Measurements from ENCODE around the gene PKD1.

PKD1 gene

DNA sequence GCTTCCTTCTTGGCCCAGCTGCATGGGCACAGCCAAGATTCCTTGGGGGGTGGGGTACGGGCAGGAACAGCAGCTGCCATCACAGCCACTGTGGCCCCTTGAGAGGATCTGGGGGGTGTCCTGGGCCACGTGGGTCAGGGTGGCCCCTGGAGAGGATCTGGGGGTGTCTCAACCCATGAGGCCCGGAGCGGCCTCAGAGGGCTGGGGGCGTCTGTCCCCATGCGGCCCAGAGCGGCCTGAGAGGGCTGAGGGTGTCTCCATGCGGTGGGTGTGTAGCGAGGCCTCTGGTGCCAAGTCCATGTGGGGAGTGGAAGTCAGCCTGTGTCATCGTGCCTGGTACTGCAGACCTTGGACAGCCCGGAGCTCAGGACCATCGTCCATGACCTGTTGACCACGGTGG is 74.2 kb downstream of the PKD1 start:
- DNase-seq (ENCODE audit: extremely low spot score, insufficient read length, low read depth), result no peak
- no peak for FAIRE-seq

DNA sequence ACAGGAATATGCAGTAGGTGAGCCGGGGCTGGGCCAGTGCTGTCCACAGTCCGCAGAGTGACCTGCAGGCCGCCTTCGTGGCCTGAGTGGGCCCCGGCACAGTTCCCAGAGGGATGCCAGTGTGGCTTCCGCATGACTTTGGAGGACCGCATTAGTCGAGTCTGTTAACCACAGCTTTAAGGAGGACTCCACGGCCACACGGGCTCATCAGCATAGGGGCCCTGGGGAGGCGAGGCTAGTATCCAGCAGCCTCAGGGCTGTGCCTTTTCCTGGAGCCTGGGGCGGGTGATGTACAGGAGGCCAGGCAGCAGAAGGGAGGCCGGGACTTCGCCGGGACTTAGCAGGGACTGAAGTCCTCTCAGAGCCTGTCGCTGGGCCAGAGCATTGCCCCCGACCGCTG is 74.7 kb downstream of the PKD1 start:
- DNase-seq (ENCODE audit: extremely low spot score, insufficient read length, low read depth) (no peak), FAIRE-seq (no peak)

DNA sequence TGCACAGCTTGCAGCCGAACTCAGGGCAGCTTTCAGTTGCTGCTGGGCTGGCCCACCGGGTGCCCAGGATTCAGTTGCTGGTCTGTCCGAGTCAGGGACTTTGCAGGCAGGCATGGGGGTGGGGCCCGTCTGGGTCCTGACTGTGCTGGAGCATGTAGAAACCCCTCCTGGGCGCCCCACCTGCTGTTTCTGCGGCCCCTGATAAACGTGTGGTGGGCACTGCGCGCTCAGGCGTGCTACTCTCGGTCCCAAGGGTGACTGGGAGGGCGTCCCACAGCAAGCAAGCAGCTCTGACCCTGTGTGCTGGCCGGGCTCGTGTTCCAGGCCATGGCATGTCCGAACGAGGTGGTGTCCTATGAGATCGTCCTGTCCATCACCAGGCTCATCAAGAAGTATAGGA is 75.4 kb downstream of the PKD1 start:
- no peak for FAIRE-seq

DNA sequence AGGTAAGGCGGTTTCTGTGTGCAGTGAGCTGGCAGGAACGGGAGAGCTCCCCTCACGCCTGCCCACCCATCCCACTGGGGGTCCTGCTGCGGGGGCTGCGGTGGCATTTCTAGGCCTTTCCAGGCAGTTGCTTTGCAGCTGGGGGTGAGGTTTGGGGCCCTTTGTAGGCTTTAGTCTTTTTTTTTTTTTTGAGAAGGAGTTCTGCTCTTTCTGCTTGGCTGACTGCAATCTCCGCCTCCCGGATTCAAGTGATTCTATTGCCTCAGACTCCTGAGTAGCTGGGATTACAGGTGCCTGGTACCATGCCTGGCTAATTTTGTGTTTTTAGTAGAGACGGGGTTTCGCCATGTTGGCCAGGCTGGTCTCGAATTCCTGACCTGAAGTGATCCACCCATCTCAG is 76.8 kb downstream of the PKD1 start:
- DNase-seq (ENCODE audit: extremely low spot score, insufficient read length, low read depth) (no peak), FAIRE-seq (no peak)

More for the DNA sequence above, 75.4 kb downstream of the PKD1 start:
- DNase-seq (ENCODE audit: extremely low spot score, insufficient read length, low read depth), result no peak

DNA sequence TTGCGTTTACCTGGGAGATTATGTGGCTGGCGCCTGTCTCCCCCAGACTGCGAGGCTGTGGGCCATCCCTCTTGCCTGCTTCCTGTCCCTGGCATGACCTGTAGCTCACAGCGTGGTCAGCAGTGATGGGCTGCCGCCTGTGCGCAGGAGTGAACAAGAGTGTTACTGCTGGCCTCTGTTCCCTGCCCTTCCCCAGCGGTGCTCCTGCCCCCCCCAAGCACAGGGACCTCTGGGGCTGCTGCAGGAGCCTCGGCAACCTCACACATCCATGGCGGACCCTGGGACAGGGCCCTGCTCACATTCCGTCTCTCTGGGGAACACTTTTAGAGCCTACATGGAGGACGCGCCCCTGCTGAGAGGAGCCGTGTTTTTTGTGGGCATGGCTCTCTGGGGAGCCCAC is 77.3 kb downstream of the PKD1 start:
- FAIRE-seq, result no peak
- DNase-seq (ENCODE audit: extremely low spot score, insufficient read length, low read depth), result no peak

DNA sequence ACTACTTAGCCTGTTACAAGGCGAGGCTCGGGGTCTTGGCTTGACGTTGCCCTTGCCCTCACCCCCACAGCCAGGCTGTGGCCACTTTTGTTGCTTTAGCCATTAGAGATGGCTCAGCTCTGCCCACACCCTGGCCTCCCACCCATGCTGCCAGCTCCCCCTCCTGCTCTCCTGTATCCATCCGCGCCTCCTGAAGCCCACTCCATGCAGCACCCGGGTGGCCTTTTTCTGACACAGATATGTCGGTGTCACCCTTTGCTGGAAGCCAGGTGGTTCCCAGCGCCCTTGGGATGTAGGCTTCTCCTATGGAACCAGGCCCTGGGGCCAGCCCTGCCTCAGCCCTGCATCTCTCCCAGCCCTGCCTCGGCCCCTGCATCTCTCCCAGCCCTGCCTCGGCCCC is 78.3 kb downstream of the PKD1 start:
- no peak for FAIRE-seq
- no peak for DNase-seq (ENCODE audit: extremely low spot score, insufficient read length, low read depth)

DNA sequence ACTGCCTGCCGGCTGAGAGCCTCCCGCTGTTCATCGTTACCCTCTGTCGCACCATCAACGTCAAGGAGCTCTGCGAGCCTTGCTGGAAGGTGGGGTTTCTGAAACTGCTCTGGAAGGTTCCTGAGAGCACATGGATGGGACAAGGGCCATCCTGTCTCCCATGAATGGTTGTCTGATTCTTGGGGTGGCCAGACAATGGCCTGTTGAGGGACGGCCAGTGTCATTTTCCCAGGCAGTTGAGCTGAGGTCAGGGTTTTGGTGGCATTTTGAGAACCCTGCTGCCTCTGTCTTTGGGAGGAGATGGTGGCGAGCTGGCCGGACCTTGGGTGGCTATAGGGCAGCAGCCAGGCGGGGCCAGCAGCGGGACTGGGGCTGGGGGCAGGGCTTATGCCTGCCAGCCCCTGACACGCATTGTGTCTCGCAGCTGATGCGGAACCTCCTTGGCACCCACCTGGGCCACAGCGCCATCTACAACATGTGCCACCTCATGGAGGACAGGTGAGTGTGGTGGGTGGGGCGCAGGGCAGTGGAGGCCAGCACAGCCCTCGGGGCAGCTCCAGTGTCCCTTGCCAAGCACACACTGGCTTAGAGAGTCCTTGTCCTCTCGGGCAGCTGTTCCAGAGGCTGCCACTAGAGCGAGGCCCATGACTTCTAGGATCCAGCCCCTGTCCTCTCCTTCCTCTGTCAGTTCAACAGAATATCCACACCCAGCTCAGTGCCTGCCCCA is 78.9 kb downstream of the PKD1 start:
- DNase-seq (ENCODE audit: extremely low spot score, insufficient read length, low read depth) (no peak), FAIRE-seq (no peak)

DNA sequence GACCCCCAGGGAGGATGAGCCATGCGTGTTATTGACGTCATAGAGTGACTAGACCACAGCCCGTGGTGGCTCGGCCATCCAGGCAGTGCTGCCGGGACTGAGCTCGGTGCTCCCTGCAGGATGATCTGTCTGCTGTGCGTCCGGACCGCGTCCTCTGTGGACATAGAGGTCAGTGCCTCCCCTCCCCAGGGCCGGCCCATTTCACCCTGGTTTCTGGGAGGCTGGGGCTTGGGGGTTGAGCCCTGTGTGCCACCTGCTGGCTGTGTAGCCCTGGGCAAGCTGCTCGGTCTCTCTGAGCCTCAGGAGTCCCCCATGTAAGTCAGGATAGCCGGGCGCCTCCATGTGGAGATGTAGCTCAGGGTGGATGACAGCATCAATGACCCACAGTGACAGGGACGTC is 79.6 kb downstream of the PKD1 start:
- FAIRE-seq (no peak), DNase-seq (ENCODE audit: extremely low spot score, insufficient read length, low read depth) (no peak)

DNA sequence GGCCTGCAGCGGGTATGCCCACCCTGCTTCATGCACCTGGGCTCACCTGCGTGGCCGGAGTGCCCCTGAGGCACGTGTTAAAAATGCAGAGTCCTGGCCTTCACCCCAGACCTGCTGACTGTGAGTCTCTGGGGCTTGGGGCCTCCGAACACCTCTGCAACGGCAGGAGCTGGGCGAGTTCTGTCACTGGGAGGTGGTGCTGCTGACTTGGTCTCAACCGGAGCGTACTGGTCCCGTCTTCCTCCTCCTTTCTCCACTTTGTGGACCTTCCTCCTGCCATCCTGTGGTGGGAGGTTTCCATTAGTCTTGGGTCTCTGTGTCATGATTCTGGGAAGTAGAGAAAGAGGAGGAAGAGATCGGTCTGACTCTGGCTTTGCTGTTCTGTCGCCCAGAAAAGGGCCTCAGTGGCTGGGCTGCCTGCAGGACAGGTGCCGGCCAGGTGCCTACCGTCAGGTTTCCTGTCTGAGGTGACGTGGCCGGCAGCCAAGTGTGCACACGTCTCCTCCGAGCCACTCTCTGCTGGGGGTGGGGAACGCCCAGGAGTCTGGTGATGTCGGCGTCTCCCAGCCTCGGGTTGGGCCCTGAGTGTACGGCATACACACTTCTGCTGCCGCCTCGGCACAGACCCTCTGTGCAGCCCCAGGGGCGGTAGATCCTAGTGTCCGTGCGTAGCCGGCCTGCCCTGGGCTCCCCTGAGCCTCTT is 81.0 kb downstream of the PKD1 start:
- no peak for FAIRE-seq
- DNase-seq (ENCODE audit: extremely low spot score, insufficient read length, low read depth), result no peak

DNA sequence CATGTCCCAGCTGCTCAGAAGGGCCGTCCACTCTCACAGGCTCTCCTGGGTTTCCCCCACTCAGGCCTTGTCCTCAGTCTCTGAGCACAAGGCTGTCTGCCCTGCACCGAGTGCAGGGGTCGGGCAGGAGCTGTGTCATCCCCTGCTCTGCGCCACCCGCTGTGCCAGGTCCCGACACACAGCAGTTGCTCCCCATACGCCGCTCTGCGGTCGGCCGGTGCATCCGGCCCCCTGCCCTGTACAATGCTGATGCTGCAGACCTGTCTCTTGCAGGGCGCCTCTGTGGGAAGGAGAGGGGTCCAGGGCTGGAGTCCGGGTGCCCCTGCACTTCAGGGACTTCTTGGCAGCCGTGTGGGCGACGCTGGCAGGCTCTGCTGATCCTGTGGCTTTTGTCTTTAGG is 81.8 kb downstream of the PKD1 start:
- DNase-seq (ENCODE audit: extremely low spot score, insufficient read length, low read depth) (no peak), FAIRE-seq (no peak)

DNA sequence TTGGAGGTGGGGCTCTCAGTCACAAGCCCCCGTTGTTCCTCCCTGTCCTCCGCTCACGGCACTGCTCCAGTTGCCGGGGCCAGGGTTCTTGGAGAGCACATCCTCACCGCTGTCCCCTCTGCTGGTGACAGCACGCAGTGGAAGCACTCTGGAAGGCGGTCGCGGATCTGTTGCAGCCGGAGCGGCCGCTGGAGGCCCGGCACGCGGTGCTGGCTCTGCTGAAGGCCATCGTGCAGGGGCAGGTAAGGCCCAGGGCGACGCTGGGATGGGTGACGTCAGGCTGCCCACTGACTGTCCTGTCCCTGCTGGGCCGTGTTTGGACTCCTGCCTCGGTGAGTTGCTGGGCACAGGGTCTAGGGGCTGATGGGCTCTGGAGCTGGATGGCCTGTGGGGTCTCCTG is 82.5 kb downstream of the PKD1 start:
- FAIRE-seq, result no peak
- DNase-seq (ENCODE audit: extremely low spot score, insufficient read length, low read depth), result no peak

DNA sequence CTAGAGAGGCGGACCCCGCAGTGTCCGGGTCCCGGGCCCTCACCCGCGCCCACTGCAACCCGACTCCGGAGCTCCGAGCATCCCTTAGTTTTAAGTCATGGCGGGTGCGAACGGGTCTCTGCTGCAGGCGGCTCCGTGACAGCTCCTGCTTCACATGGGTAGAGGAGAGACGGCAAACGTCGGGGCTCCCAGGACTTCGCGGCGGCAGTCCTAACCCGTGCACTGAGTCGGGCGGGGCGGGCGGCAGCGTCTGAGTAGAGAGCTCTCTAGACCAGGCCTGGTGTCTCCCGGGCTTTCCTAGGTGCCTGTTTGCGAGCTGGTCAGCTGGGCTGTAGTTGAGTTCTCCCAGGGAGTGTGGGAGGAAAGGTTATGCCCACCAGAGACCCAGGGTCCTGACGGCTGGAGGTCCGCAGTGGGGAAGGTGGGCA is 87.6 kb downstream of the PKD1 start:
- FAIRE-seq (no peak), DNase-seq (ENCODE audit: extremely low spot score, insufficient read length, low read depth) (no peak)

DNA sequence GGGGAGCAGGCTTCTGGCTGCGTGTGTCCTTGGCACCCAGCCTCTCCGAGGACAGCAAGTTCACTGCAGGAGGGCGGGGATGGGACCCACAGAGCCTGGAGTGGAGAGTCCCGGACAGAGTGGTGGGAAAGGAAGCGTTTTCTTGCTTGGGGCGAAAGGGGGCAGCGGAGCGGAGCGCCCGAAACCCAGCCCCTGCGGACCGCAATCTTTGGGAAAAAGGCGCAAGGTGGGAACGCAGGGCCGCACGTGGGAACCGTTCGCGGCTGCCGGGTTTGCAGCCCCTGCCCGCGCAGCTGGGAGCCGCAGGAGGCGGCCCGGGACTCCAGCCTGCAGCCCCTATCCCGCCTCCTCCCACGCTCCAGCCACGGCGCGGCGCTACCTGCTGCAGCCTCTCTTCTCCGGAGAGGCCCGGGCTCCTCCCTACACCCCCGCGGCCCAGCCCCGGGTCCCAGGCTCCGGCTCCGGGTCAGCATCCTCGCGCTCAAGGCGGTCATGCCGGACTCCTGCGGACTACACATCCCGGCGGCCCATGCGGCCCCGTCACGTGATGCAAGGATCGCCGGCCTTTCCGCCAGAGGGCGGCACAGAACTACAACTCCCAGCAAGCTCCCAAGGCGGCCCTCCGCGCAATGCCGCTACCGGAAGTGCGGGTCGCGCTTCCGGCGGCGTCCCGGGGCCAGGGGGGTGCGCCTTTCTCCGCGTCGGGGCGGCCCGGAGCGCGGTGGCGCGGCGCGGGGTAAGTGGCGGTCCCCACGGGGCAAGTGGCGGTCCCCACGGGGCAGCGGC is 88.2 kb downstream of the PKD1 start, which contains the start of the genes NTHL1 and TSC2:
Gene NTHL1 (minus strand): TSS at position 505 of the 786 bp plus-strand sequence. CDS start 11 bp downstream, at position 494.
Gene TSC2 (plus strand): TSS at position 656 of the 786 bp plus-strand sequence. CDS start 631 bp downstream, outside the sequence.
- DNase-seq (ENCODE audit: extremely low spot score, insufficient read length, low read depth), result peak; percentile 98

DNA sequence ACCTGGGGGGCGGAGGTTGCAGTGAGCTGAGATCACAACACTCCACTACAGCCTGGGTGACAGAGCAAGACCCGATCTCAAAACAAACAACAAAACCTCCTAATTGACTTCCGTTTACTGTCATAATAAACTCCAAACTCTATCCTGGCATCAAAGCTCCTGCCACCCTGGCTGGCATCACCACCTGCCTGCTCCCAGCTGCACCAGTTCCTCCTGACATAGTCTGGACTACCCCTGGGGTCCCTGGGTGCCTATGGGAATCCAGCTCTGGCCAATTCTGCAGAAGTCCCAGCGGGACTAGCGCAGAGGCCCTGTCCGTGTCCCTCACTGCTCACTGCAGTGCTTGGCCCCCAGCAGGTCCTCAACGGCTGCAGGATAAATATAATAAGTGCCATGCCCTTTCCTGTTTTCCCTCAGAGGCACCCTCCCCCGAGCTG is 88.8 kb downstream of the PKD1 start:
- FAIRE-seq (no peak), DNase-seq (ENCODE audit: extremely low spot score, insufficient read length, low read depth) (no peak)

More for the DNA sequence above, 88.2 kb downstream of the PKD1 start, which contains the start of the genes NTHL1 and TSC2:
- FAIRE-seq, result peak; percentile 91

DNA sequence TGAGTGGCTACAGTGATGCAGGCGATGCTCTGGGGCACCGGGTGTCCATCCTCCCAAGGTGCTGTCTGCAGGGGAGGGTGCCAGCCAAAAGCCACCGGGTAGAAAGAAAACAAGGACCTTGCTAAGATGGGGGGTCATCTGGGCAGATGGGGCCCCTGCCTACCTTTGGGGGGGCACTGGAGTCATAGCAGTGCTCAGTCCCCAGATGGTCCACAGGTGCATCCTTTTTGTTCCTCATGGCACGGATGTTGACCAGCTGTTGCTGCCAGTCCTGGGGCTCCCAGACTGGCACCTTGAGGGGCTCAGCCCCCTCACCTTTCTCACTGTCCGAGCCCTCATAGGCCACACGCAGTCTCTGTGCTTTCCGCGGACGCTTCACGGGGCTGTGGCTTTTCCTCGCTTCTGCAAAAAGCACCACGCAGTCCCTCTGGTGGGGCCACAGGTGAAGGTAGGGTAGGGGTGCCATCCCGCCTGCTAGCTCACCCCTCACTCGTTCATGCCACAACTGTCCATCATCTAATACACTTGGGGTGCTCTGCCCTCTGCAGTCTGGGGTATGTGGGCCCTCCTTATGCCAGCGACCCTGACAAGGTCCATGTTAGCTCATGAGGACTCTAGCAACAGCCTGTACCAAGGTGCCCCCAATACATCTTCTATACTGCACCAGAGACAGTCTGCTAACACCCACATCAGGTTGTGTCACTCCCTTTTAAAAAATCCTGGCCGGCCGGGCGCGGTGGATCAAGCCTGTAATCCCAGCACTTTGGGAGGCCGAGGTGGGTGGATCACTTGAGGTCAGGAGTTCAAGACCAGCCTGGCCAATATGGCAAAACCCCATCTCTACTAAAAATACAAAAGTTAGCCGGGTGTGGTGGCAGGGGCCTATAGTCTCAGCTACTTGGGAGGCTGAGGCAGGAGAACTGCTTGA is 89.5 kb downstream of the PKD1 start:
- DNase-seq (ENCODE audit: extremely low spot score, insufficient read length, low read depth) (no peak), FAIRE-seq (no peak)

DNA sequence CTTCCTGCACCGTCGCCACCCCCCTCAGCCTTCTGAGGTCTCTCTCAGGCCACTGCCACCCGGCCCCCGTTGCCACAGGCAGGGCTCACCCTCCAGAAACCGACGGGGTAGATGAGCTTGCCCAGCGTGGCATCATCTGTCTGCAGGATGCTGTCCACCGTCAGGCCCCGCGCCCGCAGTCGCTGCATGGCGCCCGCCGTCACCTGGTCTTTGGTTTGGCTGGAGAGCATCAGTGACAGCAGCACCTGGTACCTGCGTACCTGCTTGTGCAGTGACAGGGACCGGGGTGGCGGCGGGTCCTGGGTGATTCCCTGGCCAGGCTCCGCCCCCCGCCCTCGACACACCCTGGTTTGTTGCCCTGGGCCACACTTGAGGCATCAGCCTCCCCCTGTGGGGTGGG is 91.2 kb downstream of the PKD1 start:
- no peak for FAIRE-seq
- DNase-seq (ENCODE audit: extremely low spot score, insufficient read length, low read depth), result no peak

DNA sequence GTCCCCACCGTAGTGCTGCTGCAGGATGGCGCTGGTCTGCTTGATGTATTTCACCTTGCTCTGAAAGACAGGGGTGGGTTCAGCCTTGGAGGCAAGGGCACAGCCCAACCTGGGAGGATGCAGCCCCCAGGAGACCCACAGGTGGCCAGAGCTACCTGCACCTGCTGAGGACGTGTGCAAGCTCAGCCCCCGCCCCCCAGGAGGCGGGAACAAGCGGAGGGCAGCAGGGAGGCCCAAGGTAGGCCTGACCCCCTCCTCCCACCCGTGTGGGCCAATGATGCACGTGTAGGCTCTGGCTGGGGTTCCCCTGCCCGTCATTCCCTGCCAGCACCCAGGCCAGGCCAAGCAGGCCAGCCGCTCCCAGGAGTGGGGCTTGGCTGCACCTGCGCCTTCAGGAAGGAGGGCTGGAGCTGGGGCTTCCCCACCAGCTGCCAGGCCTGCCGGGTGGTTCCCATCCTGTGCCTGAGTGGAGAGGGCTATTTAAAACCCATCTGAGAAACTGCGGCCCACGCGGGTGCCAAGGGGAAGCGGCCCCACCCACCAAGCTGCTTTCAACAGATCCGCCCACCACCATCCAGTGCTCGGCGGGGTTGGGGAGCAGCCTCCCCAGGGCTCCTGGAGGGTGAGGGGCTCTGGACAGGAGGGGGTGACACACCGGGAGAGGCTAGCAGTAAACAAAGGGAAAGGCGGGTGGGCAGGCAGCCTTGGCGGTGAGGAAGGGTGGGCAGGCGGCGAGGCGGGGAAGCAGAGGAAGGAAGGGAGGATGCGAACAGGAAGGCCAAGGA is 91.8 kb downstream of the PKD1 start:
- DNase-seq (ENCODE audit: extremely low spot score, insufficient read length, low read depth), result no peak
- FAIRE-seq, result no peak

DNA sequence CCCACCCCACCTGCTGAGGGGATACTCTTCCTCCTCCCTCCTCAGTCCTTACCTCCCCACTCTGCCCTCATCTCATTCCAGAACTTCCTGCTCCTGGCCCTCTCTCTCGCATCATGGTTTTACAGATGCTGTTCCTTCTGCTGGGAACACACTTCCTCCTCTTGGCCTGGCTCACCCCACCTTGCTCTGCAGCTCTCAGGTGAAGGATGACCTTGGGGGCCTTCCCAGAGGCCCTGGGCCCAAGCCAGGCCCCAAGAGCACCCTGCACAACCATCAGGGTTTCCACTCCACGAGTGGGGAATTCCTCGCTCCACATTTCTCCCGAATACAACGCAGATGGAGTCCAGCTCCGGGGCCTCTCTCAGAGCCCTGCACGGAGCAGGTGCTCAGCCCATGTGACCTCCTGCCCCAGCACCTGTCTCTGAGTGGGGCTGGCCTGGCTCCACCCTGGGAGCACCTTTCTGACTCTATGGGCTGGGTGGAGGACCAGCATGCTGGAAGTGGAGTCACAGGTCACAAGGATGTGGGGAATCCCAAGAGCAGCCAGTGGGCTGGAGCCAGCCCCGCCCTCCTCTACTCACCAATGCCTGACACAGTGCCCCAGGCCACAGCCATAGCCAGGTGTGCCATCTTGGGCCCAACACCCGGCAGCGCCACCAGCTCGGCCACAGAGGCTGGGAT is 92.6 kb downstream of the PKD1 start:
- DNase-seq (ENCODE audit: extremely low spot score, insufficient read length, low read depth) (no peak), FAIRE-seq (no peak)

Data from GM18507 (cell line).